Loucy (cell line): ENCODE results near the gene FRMD4A.

Experiments used
- H2AFZ ChIP-seq: fragments of 200-600 bp; sonication (generic); 2 replicates; pipeline ENCODE4 v1.6.0; 2016; ENCODE audit warnings: antibody characterized with exemption, mild to moderate bottlenecking, low read length, moderate library complexity
- H3F3A ChIP-seq: fragments of 200-600 bp; 2 replicates; pipeline ENCODE4 v1.6.0; 2016; ENCODE audit warnings: antibody characterized with exemption, low read depth, mild to moderate bottlenecking
- H3K27me3 ChIP-seq: fragments of 200-600 bp; sonication (generic); 2 replicates; pipeline ENCODE4 v1.6.1; 2014; ENCODE audit warnings: low read length, mild to moderate bottlenecking; ENCODE audit not compliant: insufficient read depth, poor library complexity, severe bottlenecking
- H3K36me3 ChIP-seq: fragments of 200-600 bp; sonication (generic); 2 replicates; pipeline ENCODE4 v1.6.1; 2016; ENCODE audit warnings: low read length; ENCODE audit not compliant: insufficient read depth
- H3K4me1 ChIP-seq: fragments of 200-600 bp; sonication (generic); 2 replicates; pipeline ENCODE4 v1.5.1; 2014; ENCODE audit warnings: low read length, mild to moderate bottlenecking; ENCODE audit not compliant: insufficient read depth, poor library complexity, severe bottlenecking
- H3K4me2 ChIP-seq: fragments of 200-600 bp; sonication (generic); 2 replicates; pipeline ENCODE4 v1.6.0; 2014; ENCODE audit warnings: antibody characterized with exemption, low read length, low read depth, mild to moderate bottlenecking; ENCODE audit not compliant: poor library complexity, severe bottlenecking
- H3K4me3 ChIP-seq: fragments of 200-600 bp; sonication (generic); 2 replicates; pipeline ENCODE4 v1.5.1; 2014; ENCODE audit warnings: low read length, mild to moderate bottlenecking, mixed read lengths; ENCODE audit not compliant: poor library complexity, severe bottlenecking
- H3K79me2 ChIP-seq: fragments of 200-600 bp; sonication (generic); 2 replicates; pipeline ENCODE4 v1.6.1; 2014; ENCODE audit warnings: low read length; ENCODE audit not compliant: insufficient read depth
- H3K9ac ChIP-seq: fragments of 200-600 bp; sonication (generic); 2 replicates; pipeline ENCODE4 v1.6.0; 2014; ENCODE audit warnings: mild to moderate bottlenecking, low read depth, low read length, moderate library complexity; ENCODE audit not compliant: poor library complexity, severe bottlenecking
- H3K9me2 ChIP-seq: fragments of 200-600 bp; sonication (generic); replicated peaks from 2 replicates; pipeline ENCODE4 v1.6.1; 2016; ENCODE audit warnings: low read depth, low read length, mixed read lengths
- H3K9me3 ChIP-seq: fragments of 200-600 bp; sonication (generic); 2 replicates; pipeline ENCODE4 v1.6.1; 2014; ENCODE audit warnings: mild to moderate bottlenecking, antibody characterized with exemption, low read length, low read depth; ENCODE audit not compliant: insufficient read depth
- H4K20me1 ChIP-seq: fragments of 200-600 bp; sonication (generic); 2 replicates; pipeline ENCODE4 v1.6.0; 2014; ENCODE audit warnings: antibody characterized with exemption, low read length, mild to moderate bottlenecking; ENCODE audit not compliant: insufficient read depth, poor library complexity, severe bottlenecking
- CTCF ChIP-seq: fragments of 200-600 bp; sonication (generic); conservative IDR thresholded peaks from 2 replicates; pipeline ENCODE4 v1.5.1; 2014; ENCODE audit warnings: mild to moderate bottlenecking, antibody characterized with exemption, low read length
- EZH2phosphoT487 ChIP-seq: fragments of 200-600 bp; IDR thresholded peaks from 2 replicates; pipeline ENCODE4 v1.6.1; 2018; ENCODE audit warnings: antibody characterized with exemption, mild to moderate bottlenecking, moderate library complexity, borderline replicate concordance

Gene FRMD4A

GRCh38 chr10:14146025-14146424, 184.7 kb downstream of the FRMD4A start:
- Histone ChIP-seq H3K4me1 (no peaks in the 10 kb centered on the region), H3K9me3 (no peaks in the 10 kb centered on the region), H3K79me2 (no peaks in the 10 kb centered on the region), H4K20me1 (no peaks in the 10 kb centered on the region), H3K36me3 (no peaks in the 10 kb centered on the region), H3F3A (no peaks in the 10 kb centered on the region), H3K27me3 (no peaks in the 10 kb centered on the region), H3K9ac (no peak overlapping the region), H3K9me2 (no peaks in the 10 kb centered on the region), H2AFZ (no peak overlapping the region), H3K4me3 (no peak overlapping the region), H3K4me2 (no peak overlapping the region)
- TF ChIP-seq CTCF (no peak), EZH2phosphoT487 (no peak)

- Histone ChIP-seq H3K9me2 (no peaks in the 10 kb centered on the region), H3K4me1 (no peaks in the 10 kb centered on the region), H3K79me2 (no peaks in the 10 kb centered on the region), H4K20me1 (no peaks in the 10 kb centered on the region), H3K27me3 (no peaks in the 10 kb centered on the region), H3K9ac (no peak overlapping the region), H3K4me2 (no peak overlapping the region), H3K9me3 (no peaks in the 10 kb centered on the region), H3F3A (no peaks in the 10 kb centered on the region), H2AFZ (no peak overlapping the region), H3K4me3 (no peak overlapping the region), H3K36me3 (no peaks in the 10 kb centered on the region)
- TF ChIP-seq CTCF = no peak
- no peak for TF ChIP-seq EZH2phosphoT487
Observed at GRCh38 chr10:14144451-14144850, 186.3 kb downstream of the FRMD4A start.

- no peaks in the 10 kb centered on the region for H3K79me2 ChIP-seq
- no peaks in the 10 kb centered on the region for H3K9me2 ChIP-seq
- H3K27me3 ChIP-seq = no peaks in the 10 kb centered on the region
- H3K9ac ChIP-seq = no peak overlapping the region
- TF ChIP-seq CTCF (no peak), EZH2phosphoT487 (no peak)
- H3K9me3 ChIP-seq = no peaks in the 10 kb centered on the region
- no peaks in the 10 kb centered on the region for H3K36me3 ChIP-seq
- H3K4me2 ChIP-seq = no peak overlapping the region
- H2AFZ ChIP-seq = no peak overlapping the region
- H4K20me1 ChIP-seq = no peaks in the 10 kb centered on the region
- H3K4me1 ChIP-seq = no peaks in the 10 kb centered on the region
- H3K4me3 ChIP-seq = no peak overlapping the region
- H3F3A ChIP-seq = no peaks in the 10 kb centered on the region
Observed at GRCh38 chr10:14142606-14143250, 188.0 kb downstream of the FRMD4A start.
